DMS114 treated with DMSO at 0.1 percent for 48 hours (cell line): ENCODE results near the gene FREM2.

Source experiments
- DNase-seq: peaks from one replicate; lab custom pipeline; 2025; ENCODE audit not compliant: unreplicated experiment; lab: John Stamatoyannopoulos, UW

Gene FREM2

DNA sequence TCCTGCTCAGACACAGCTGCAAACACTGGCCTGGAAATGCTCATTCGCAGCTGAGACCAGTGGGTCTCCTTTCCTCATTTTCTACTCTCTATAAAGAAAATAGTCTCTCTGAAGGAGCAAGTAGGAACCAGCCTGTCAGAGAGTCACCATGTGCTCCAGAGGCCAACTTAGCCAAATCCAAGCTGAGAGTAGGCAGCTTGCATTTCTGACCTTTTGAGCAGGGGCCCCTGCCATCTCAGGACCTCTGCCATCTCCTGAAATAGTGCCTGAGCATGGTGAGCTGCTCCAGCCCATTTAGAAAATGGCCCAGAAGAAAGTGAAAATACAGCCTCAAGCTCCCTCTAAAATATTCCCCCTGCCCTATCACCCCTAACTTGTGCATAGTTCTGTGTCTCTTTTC is 208.2 kb downstream of the FREM2 start:
- DNase-seq = no peak

DNA sequence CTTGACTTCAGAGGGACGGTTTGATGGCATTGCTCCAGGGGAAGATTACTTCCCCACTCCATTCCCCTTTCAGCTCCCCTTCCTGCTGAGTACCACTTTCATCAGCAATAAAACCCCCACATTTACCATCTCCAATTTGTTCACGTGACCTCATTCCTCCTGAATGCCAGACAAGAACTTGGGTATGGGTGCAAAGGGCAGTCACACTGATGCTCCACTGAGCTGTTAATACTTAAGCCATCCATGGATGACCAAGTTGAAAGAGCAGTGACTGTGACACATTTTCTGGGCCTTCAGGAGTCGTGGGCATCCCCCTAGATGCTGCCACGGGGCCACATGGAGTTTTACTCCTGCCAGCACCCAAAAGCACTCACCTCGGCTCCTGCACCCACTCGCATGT is 210.6 kb downstream of the FREM2 start:
- no peak for DNase-seq

DNA sequence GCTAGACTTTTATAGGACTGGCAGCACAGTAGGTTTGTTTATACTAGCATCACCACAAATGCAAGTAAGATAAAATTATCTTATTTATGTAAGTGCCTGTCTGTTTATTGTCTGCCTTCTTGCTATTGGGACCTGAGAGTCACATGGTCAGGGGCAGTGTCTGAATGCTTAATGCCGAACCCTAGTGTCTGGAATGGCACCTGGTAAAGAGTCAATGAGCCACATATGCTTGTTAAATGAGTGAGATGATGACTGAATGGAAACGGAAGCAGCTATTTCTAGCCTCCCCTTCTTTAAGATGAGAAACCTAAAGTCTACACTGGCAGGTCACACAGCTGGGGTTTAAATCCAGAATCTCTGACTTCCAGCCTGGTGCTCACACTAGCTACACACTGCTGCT is 211.6 kb downstream of the FREM2 start:
- DNase-seq = no peak

DNA sequence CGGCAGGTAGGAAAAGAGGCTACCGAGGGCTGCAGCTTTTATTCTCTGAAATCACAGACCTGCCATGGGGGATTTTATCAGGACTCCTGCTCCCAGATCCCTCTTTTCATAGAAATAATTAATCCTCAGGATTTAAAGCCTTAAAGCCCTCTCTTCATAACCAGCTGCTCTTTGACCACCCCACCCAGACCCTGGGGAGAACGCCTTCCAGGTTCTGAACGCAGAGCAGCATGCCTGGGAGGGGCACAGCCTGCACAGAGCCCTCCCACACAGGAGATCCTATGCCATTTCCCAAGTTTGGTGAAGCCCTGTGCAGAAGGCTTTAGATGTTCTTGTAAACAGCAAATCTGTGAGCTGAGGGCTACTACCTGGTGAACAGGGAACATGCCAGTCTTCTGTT is 212.7 kb downstream of the FREM2 start:
- no peak for DNase-seq

DNA sequence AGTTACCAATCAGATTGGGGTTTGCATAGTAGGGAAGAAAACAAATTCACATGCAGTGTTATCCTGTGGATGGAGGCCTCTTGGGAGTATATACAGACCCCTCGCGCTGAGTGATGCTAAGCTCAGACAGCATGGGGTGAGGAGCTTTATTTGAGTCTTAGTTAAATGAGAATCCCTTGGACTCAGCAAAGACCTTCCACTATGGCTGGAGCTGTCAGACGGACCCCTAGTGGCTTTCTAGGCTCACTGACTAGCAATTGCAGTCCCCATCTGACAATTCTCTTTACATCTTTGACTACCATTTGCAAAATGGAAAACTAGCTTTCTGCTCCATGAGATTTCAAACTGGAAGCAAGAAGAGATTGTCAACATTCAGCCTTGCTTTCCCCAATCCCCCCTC is 213.3 kb downstream of the FREM2 start:
- no peak for DNase-seq

DNA sequence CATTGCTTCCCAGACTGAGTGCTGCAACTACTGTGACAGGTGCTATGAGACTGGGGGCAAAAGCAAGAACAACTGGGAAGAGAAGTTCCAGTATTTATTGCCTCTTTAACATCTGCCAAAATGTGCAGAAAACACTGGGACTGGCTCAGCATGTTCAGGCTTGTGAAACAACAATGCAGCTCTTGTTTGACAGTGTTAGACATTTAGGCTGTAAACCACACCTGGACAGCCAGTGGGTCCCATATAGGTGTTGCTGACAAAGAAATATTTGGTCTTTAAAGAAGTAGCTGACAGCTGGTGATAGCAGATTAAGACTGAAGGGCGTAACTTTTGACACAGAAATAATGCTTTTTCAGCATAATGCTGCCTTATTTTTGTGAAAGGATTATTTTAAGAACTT is 215.7 kb downstream of the FREM2 start:
- no peak for DNase-seq

DNA sequence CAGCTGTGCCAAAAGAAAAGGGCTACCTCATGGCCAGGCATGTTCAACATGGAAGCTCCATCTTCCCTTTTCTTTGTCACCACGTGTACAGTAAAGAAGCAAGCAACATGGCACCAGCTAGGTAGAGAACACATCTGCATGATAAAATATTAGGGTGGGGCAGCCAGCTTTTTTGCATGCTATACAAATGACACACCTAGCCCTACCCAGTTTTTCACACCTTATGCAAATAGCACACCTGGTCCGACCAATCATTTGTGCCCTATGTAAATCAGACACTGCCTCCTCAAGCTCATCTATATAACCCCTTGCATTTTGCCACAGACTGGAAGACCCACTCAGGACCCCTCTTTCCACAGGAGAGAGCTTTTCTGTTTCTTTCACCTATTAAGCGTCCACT is 218.2 kb downstream of the FREM2 start:
- no peak for DNase-seq

DNA sequence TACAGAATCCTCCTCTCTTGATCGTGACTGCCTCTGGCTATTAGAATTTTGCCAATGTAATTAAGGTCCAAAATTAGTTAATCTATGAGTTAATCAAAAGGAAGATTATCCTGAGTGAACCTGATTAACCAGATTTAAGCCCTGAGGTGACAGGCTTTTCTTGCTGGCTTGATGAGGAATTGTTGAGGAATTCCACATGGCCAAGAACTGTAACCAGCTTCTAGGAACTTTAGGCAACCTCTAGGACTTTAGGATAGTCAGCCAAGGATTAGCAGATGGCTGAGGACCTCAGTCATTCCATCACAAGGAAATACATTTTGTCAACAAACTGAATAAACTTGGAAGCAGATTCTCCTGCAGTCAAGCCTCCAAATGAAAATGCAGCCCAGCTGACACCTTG is 219.0 kb downstream of the FREM2 start:
- DNase-seq = no peak

DNA sequence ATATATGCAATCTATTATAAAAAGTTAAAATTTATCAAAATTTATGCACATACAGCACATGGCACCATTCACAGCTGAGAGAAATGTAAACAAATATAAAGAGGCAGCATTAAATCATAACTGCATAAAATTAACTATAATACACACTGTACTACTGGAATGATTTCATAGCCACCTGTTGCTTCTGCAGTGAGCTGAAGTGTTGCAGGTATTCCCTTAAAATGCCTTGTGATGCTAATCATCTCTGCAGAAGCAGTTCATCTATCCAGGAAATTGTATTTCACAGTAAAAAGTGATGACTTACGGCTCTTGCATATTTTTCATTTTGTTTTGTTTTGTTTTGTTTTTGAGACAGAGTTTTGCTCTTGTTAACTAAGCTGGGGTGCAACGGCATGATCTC is 221.7 kb downstream of the FREM2 start:
- DNase-seq = no peak

DNA sequence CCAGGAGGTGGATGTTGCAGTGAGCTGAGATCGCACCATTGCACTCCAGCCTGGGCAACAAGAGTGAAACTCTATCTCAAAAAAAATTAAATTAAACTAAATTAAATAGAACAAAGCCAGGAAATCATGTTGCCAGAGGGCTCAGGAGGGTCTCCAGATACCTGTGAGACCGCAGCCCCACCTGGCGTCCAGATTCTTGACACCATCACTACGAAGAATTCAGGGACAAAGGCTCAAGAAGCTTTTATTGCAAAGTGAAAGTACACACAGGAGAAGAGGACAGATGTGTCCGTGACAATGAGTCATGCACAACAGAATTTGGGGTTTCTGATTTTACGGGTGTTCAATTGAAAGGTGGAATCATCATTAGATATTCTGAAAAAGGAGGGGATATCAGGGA is 227.2 kb downstream of the FREM2 start:
- no peak for DNase-seq

DNA sequence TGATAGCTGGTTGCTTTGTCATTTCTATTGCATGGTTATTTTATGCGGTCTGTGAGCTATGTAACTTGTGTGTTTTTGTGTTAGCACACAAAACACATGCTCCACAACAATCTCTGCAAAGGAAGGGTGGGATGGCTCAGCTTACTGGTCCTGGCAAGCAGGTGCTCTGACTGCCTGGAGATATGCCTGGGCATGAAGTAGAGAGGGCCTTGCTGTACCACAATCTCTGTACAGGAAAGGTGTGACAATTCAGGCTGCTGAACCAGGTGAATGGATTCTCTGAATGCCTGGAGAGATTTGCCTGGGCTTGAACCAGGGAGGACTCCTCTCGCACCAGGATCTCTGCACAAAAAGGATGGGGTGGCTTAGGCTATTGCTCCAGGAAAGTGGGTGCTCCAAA is 234.2 kb downstream of the FREM2 start:
- no peak for DNase-seq

DNA sequence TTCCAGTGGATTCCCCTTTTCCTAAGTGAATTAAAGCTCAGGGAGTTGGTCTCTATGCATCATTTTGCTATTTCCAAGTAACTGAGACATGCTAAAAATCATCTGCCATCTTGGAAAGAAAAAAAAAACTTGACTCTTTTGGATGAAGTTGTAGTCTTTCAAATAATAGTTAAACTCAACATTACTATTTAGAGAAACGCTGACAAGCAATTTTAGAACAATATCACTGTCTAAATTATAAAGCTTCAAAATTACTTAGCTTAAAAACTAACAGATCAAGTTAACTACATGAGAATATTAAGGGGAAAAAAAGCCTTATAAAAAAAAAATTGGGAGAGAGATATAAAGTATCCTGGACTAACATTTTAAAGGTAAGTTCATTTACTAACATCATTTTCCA is 235.3 kb downstream of the FREM2 start:
- DNase-seq = no peak

DNA sequence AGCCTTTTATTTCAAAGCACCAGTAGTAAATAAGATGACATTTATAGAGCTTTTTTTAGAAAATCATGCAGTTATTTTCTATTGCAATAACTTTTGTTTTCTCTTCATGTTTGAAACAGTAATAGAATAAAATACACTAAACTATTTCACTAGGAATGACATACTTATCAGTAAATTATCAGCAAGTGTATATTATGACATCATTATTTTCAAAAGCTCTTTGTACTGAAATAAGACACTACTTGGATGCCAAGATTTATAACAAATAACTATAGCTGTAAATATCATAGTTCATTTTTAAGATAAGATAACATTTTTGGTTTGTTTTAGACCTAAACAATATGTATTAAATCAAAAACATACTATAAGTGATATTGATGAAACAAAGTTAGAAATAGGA is 246.9 kb downstream of the FREM2 start:
- DNase-seq = no peak
